Astrocyte (in vitro differentiated cells and primary cell): ENCODE results near the gene NPLOC4. TPM values are rescaled to one million over a fixed set of nuclear protein-coding genes. Genes with fewer than 3 reads are reported as not detected.
A peak's percentile ranks its signal among the peaks of the same experiment; 100 is the strongest.

Experiments
- DNase-seq: peaks from one replicate; pipeline ENCODE4 v3.0.0-alpha.2; 2010; ENCODE audit warnings: low read depth
- FAIRE-seq: peaks from 2 replicates; lab custom pipeline; 2011; peaks lifted over from hg19 to GRCh38; lab: Jason Lieb, UNC
- H2AFZ ChIP-seq: 2 replicates; pipeline ENCODE4 v1.6.0; 2012; ENCODE audit warnings: low read depth, low read length, inconsistent platforms
- H3K27ac ChIP-seq: 2 replicates; pipeline ENCODE4 v1.5.1; 2011; ENCODE audit warnings: low read depth, low read length, inconsistent platforms
- H3K27me3 ChIP-seq: 2 replicates; pipeline ENCODE4 v1.6.0; 2011; ENCODE audit warnings: low read length, inconsistent platforms; ENCODE audit not compliant: insufficient read depth
- H3K36me3 ChIP-seq: 2 replicates; pipeline ENCODE4 v1.5.1; 2011; ENCODE audit warnings: low read length, inconsistent platforms; ENCODE audit not compliant: insufficient read depth
- H3K4me1 ChIP-seq: 2 replicates; pipeline ENCODE4 v1.5.1; 2011; ENCODE audit warnings: low read length, inconsistent platforms; ENCODE audit not compliant: insufficient read depth
- H3K4me2 ChIP-seq: 2 replicates; pipeline ENCODE4 v1.6.0; 2012; ENCODE audit warnings: low read length, inconsistent platforms
- H3K4me3 ChIP-seq: 2 replicates; pipeline ENCODE4 v1.5.1; 2011; ENCODE audit warnings: low read depth, mild to moderate bottlenecking, low read length, inconsistent platforms; ENCODE audit not compliant: insufficient read depth
- H3K79me2 ChIP-seq: 2 replicates; pipeline ENCODE4 v1.6.0; 2012; ENCODE audit warnings: mild to moderate bottlenecking, low read length, inconsistent platforms; ENCODE audit not compliant: insufficient read depth
- H3K9ac ChIP-seq: 2 replicates; pipeline ENCODE4 v1.6.0; 2012; ENCODE audit warnings: mild to moderate bottlenecking, low read length, inconsistent platforms
- H3K9me3 ChIP-seq: 2 replicates; pipeline ENCODE4 v1.5.1; 2012; ENCODE audit warnings: low read depth, mild to moderate bottlenecking, low read length, inconsistent platforms; ENCODE audit not compliant: insufficient read depth
- H4K20me1 ChIP-seq: 2 replicates; pipeline ENCODE4 v1.6.0; 2012; ENCODE audit warnings: low read length, inconsistent platforms; ENCODE audit not compliant: insufficient read depth
- H3K27ac Mint-ChIP-seq: one replicate; pipeline ENCODE4 v1.8.0; 2021; ENCODE audit warnings: mild to moderate bottlenecking, mixed read lengths; ENCODE audit not compliant: unreplicated experiment
- H3K27me3 Mint-ChIP-seq: one replicate; pipeline ENCODE4 v1.8.0; 2021; ENCODE audit warnings: low read depth, mixed read lengths; ENCODE audit not compliant: unreplicated experiment
- H3K36me3 Mint-ChIP-seq: one replicate; pipeline ENCODE4 v1.8.0; 2021; ENCODE audit warnings: low read depth, mixed read lengths; ENCODE audit not compliant: unreplicated experiment
- H3K4me1 Mint-ChIP-seq: one replicate; pipeline ENCODE4 v1.8.0; 2021; ENCODE audit warnings: low read depth, mixed read lengths; ENCODE audit not compliant: unreplicated experiment
- H3K4me3 Mint-ChIP-seq: one replicate; pipeline ENCODE4 v1.8.0; 2021; ENCODE audit warnings: mild to moderate bottlenecking, moderate library complexity, mixed read lengths; ENCODE audit not compliant: unreplicated experiment
- H3K9me3 Mint-ChIP-seq: one replicate; pipeline ENCODE4 v1.8.0; 2021; ENCODE audit warnings: mild to moderate bottlenecking, mixed read lengths; ENCODE audit not compliant: unreplicated experiment
- EZH2 ChIP-seq: IDR thresholded peaks from 2 replicates; pipeline ENCODE4 v1.6.1; 2012; ENCODE audit warnings: mild to moderate bottlenecking, low read length, inconsistent platforms; ENCODE audit not compliant: insufficient read depth
- total RNA-seq: library from RNA; stranded (reverse); gene quantifications from 2 replicates; pipeline ENCODE4 v1.2.1, GENCODE V29; 2021
- TF ChIP-seq, protein P1 (sequence below): IDR thresholded peaks from 2 replicates; pipeline ENCODE4 v1.5.1; 2011; ENCODE audit warnings: low read depth, mild to moderate bottlenecking, inconsistent platforms, low read length, moderate library complexity; ENCODE audit not compliant: insufficient read depth

The NPLOC4 gene
- total RNA-seq, 1 donor from 2014 or later, result 125 TPM

DNA sequence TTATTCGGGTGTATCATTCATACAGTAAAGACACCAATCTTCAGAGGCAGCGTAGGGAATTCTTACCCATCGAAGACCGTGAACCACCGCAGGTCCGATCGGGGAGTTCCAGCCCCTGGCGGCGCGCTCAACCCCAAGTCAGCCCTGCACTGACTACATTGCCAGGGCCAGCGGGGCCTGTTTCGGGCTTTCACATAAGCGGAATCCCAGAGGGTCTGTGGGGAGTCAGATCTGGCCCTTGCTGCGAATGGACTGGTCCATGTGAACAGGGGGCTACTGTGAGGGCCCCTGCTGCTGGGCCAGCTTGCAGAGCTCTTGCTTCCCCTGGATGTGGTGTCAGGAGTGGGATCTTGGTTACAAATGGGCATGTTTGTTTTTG lies 11.8 kb upstream of the NPLOC4 start:
- H3K27me3 ChIP-seq, result peaks cover 20% of the 10 kb centered on the region
- H3K4me2 ChIP-seq, result peak overlapping the region; percentile 39
- no peak overlapping the region for H3K27ac ChIP-seq
- Mint-ChIP-seq H3K27ac (no peak overlapping the region), H3K9me3 (peaks cover 4% of the 10 kb centered on the region), H3K4me1 (no peaks in the 10 kb centered on the region), H3K27me3 (peaks cover 18% of the 10 kb centered on the region), H3K4me3 (no peak overlapping the region), H3K36me3 (peaks cover 2% of the 10 kb centered on the region)
- DNase-seq (no peak), FAIRE-seq (no peak)
- H3K79me2 ChIP-seq, result no peaks in the 10 kb centered on the region
- H3K9me3 ChIP-seq, result peaks cover 7% of the 10 kb centered on the region
- H2AFZ ChIP-seq, result no peak overlapping the region
- no peak overlapping the region for H3K9ac ChIP-seq
- no peaks in the 10 kb centered on the region for H4K20me1 ChIP-seq
- no peaks in the 10 kb centered on the region for H3K36me3 ChIP-seq
- no peak overlapping the region for H3K4me3 ChIP-seq
- TF ChIP-seq EZH2, result no peak
- TF ChIP-seq, protein P1, sequence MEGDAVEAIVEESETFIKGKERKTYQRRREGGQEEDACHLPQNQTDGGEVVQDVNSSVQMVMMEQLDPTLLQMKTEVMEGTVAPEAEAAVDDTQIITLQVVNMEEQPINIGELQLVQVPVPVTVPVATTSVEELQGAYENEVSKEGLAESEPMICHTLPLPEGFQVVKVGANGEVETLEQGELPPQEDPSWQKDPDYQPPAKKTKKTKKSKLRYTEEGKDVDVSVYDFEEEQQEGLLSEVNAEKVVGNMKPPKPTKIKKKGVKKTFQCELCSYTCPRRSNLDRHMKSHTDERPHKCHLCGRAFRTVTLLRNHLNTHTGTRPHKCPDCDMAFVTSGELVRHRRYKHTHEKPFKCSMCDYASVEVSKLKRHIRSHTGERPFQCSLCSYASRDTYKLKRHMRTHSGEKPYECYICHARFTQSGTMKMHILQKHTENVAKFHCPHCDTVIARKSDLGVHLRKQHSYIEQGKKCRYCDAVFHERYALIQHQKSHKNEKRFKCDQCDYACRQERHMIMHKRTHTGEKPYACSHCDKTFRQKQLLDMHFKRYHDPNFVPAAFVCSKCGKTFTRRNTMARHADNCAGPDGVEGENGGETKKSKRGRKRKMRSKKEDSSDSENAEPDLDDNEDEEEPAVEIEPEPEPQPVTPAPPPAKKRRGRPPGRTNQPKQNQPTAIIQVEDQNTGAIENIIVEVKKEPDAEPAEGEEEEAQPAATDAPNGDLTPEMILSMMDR, result no peak
- peaks cover 8% of the 10 kb centered on the region for H3K4me1 ChIP-seq

DNA sequence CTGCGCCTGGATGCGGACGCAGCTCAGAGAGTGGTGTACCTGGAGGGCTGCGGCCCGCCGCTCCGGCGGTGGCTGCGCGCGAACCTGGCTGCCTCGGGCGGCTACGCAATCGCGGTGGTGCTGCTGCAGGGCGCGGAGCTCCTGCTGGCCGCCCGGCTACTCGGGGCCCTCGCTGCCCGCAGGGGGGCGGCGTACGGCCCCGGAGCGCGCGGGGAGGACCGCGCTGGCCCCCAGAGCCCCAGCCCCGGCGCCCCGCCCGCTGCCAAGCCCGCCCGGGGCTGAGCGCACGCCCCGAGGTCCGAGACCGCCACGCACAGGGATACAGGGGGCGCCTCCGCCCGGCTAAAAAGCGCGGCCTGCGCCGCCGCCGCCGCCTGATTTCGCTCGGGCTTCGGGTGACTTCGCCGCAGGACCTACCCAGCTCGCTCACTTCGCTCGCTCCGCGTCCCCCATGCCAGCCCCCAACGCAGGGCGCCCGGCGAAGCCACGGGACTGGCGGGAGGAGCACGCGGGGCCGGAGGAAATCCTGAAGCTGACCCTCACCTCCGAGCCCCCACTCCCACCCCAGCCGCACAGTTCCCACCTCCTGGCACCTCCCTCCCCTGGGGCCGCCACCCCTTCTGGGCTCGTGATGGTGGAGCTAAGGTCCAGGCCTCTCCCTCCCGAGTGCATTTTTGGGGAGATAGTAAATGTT lies 11.2 kb upstream of the NPLOC4 start:
- peak; percentile 95 for TF ChIP-seq EZH2
- TF ChIP-seq, protein P1, result no peak
- FAIRE-seq (no peak), DNase-seq (no peak)
- Histone ChIP-seq H3K4me3 (no peak overlapping the region), H3K4me2 (peak overlapping the region; percentile 39), H3K79me2 (no peaks in the 10 kb centered on the region), H3K9me3 (peaks cover 7% of the 10 kb centered on the region), H3K4me1 (peaks cover 8% of the 10 kb centered on the region), H3K9ac (no peak overlapping the region), H3K27me3 (peaks cover 20% of the 10 kb centered on the region), H3K36me3 (no peaks in the 10 kb centered on the region), H4K20me1 (no peaks in the 10 kb centered on the region), H3K27ac (no peak overlapping the region), H2AFZ (peak overlapping the region; percentile 18)
- peaks cover 18% of the 10 kb centered on the region for H3K27me3 Mint-ChIP-seq
- peaks cover 2% of the 10 kb centered on the region for H3K36me3 Mint-ChIP-seq
- peaks cover 4% of the 10 kb centered on the region for H3K9me3 Mint-ChIP-seq
- no peak overlapping the region for H3K4me3 Mint-ChIP-seq
- no peak overlapping the region for H3K27ac Mint-ChIP-seq
- no peaks in the 10 kb centered on the region for H3K4me1 Mint-ChIP-seq

DNA sequence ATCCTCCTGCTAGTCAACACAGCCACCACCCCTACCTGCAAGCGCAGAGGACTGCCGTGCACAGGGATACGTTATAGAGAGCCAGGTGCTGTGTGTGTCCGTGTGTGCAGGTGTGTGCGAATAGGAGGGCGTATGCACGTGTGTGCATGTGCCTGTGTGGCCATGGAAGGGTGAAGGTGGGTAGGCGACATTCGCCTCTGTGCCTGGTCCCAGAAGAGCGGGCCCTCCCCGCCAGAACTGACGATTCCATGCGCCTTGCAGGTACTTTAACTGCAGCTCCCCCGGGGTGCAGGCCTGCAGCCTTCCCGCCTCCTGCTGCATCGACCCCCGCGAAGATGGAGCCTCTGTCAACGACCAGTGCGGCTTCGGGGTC lies 10.7 kb upstream of the NPLOC4 start:
- Mint-ChIP-seq H3K27ac (no peak overlapping the region), H3K9me3 (peaks cover 4% of the 10 kb centered on the region), H3K36me3 (peaks cover 2% of the 10 kb centered on the region), H3K4me3 (no peak overlapping the region), H3K4me1 (no peaks in the 10 kb centered on the region), H3K27me3 (peaks cover 18% of the 10 kb centered on the region)
- Histone ChIP-seq H3K9ac (no peak overlapping the region), H3K27me3 (peaks cover 20% of the 10 kb centered on the region), H3K4me3 (no peak overlapping the region), H3K4me2 (peak overlapping the region; percentile 39), H3K79me2 (no peaks in the 10 kb centered on the region), H2AFZ (peak overlapping the region; percentile 18), H4K20me1 (no peaks in the 10 kb centered on the region), H3K4me1 (peaks cover 8% of the 10 kb centered on the region), H3K9me3 (peaks cover 7% of the 10 kb centered on the region), H3K36me3 (no peaks in the 10 kb centered on the region), H3K27ac (no peak overlapping the region)
- FAIRE-seq (no peak), DNase-seq (no peak)
- TF ChIP-seq, protein P1, result no peak
- no peak for TF ChIP-seq EZH2
